NCI-H1417 treated with DMSO at 0.1 percent for 48 hours (cell line): ENCODE data around the gene FAM193A.
"Not testable (repeated sequence)": the region's sequence is repeated elsewhere in the genome, so short reads cannot be mapped to it uniquely, and the experiment has no call there.

Experiments used
- DNase-seq: peaks from one replicate; lab custom pipeline; 2025; lab: John Stamatoyannopoulos, UW

Gene FAM193A

GRCh38 chr4:2576290-2576689 is 39.8 kb downstream of the FAM193A start:
- DNase-seq = no peak

GRCh38 chr4:2578106-2578505 is 41.7 kb downstream of the FAM193A start:
- no peak for DNase-seq

GRCh38 chr4:2579910-2580309 is 43.5 kb downstream of the FAM193A start:
- no peak for DNase-seq

GRCh38 chr4:2583092-2583491 is 46.6 kb downstream of the FAM193A start:
- no peak for DNase-seq

- DNase-seq = no peak
Observed at GRCh38 chr4:2583517-2583916, 47.1 kb downstream of the FAM193A start.

- DNase-seq = no peak
Observed at GRCh38 chr4:2586502-2586901, 50.1 kb downstream of the FAM193A start.

GRCh38 chr4:2587213-2587823 is 50.9 kb downstream of the FAM193A start:
- no peak for DNase-seq

- DNase-seq = no peak
Observed at GRCh38 chr4:2588259-2588658, 51.8 kb downstream of the FAM193A start.

GRCh38 chr4:2591189-2591588 is 54.7 kb downstream of the FAM193A start:
- DNase-seq = no peak

- not testable (repeated sequence) for DNase-seq
Observed at GRCh38 chr4:2592014-2592413, 55.6 kb downstream of the FAM193A start.

GRCh38 chr4:2592572-2592971 is 56.1 kb downstream of the FAM193A start:
- DNase-seq = no peak

GRCh38 chr4:2593003-2593402 is 56.6 kb downstream of the FAM193A start:
- no peak for DNase-seq

- DNase-seq = no peak
Observed at GRCh38 chr4:2595436-2595835, 59.0 kb downstream of the FAM193A start.

GRCh38 chr4:2595952-2596552 is 59.6 kb downstream of the FAM193A start:
- no peak for DNase-seq

- no peak for DNase-seq
Observed at GRCh38 chr4:2596611-2597010, 60.2 kb downstream of the FAM193A start.

GRCh38 chr4:2598511-2599303 is 62.3 kb downstream of the FAM193A start:
- no peak for DNase-seq

GRCh38 chr4:2599304-2599654 is 62.8 kb downstream of the FAM193A start:
- DNase-seq = no peak

- DNase-seq = no peak
Observed at GRCh38 chr4:2600878-2601277, 64.4 kb downstream of the FAM193A start.

GRCh38 chr4:2604614-2605013 is 68.2 kb downstream of the FAM193A start:
- no peak for DNase-seq

- DNase-seq = no peak
Observed at GRCh38 chr4:2606960-2607506, 70.6 kb downstream of the FAM193A start.

GRCh38 chr4:2607822-2608221 is 71.4 kb downstream of the FAM193A start:
- no peak for DNase-seq

- no peak for DNase-seq
Observed at GRCh38 chr4:2608291-2608690, 71.8 kb downstream of the FAM193A start.

GRCh38 chr4:2615821-2616220 is 79.4 kb downstream of the FAM193A start:
- DNase-seq = no peak
